CD4-positive, alpha-beta T cell (primary cell): ENCODE results near the gene PPP2R2C. TPM values are rescaled to one million over a fixed set of nuclear protein-coding genes. Genes with fewer than 3 reads are reported as not detected.

Experiments
- ATAC-seq: fragments of 200-7000 bp; cut with Tn5 transposase; one replicate; pipeline ENCODE4 v1.10.0; 2022; ENCODE audit warnings: mild to moderate bottlenecking; ENCODE audit not compliant: poor library complexity
- CTCF ChIA-PET: fragments of 350-600 bp; sonication (Branson Sonifier 250); formaldehyde crosslinking; loops from one replicate; lab custom pipeline; 2021; ENCODE audit warnings: antibody characterized with exemption, inconsistent platforms; lab: Charles Lee
- POLR2A ChIA-PET: fragments of 350-600 bp; sonication (Branson Sonifier 250); formaldehyde crosslinking; loops from one replicate; lab custom pipeline; 2021; ENCODE audit warnings: antibody characterized with exemption, inconsistent platforms; lab: Charles Lee
- DNase-seq, 14 experiments: peaks; one replicate each; pipeline ENCODE4 v3.0.0-alpha.2; 2013 to 2020; ENCODE audit warnings: mixed read lengths in 2 of 14
- H3K27ac ChIP-seq, 2 donors: one replicate each; pipeline versions ENCODE4 v1.5.1 to v1.7.0; 2013; ENCODE audit warnings: low read length in 2 of 2, low read depth in 1 of 2, mild to moderate bottlenecking in 1 of 2
- H3K27me3 ChIP-seq, 2 experiments: 1 replicate in 1 of 2; 2 replicates in 1 of 2; pipeline versions ENCODE4 v1.6.1 to v1.7.0; 2013; ENCODE audit warnings: low read length in 2 of 2, control low read depth in 1 of 2, mild to moderate bottlenecking in 1 of 2, moderate library complexity in 1 of 2; ENCODE audit not compliant: insufficient read depth in 2 of 2, control insufficient read depth in 1 of 2
- H3K36me3 ChIP-seq: one replicate; pipeline ENCODE4 v1.6.1; 2013; ENCODE audit warnings: low read length, control low read depth; ENCODE audit not compliant: insufficient read depth
- H3K4me1 ChIP-seq: one replicate; pipeline ENCODE4 v1.6.1; 2013; ENCODE audit warnings: low read length, control low read depth; ENCODE audit not compliant: insufficient read depth
- H3K4me3 ChIP-seq: one replicate; pipeline ENCODE4 v1.5.1; 2013; ENCODE audit warnings: mild to moderate bottlenecking, low read length, moderate library complexity
- H3K9me3 ChIP-seq, 2 experiments: 1 replicate in 1 of 2; 2 replicates in 1 of 2; pipeline versions ENCODE4 v1.6.1 to v1.7.0; 2013; ENCODE audit warnings: low read length in 2 of 2, mild to moderate bottlenecking in 2 of 2, control low read depth in 1 of 2, moderate library complexity in 1 of 2; ENCODE audit not compliant: control insufficient read depth in 1 of 2, insufficient read depth in 1 of 2
- H3K27ac Mint-ChIP-seq: one replicate; pipeline ENCODE4 v1.8.0; 2020; ENCODE audit warnings: mixed read lengths
- H3K27me3 Mint-ChIP-seq: one replicate; pipeline ENCODE4 v1.8.0; 2021; ENCODE audit warnings: mixed read lengths
- H3K36me3 Mint-ChIP-seq: one replicate; pipeline ENCODE4 v1.8.0; 2021; ENCODE audit warnings: low read depth, mixed read lengths
- H3K4me1 Mint-ChIP-seq: one replicate; pipeline ENCODE4 v1.8.0; 2021; ENCODE audit warnings: low read depth, mixed read lengths
- H3K4me3 Mint-ChIP-seq: one replicate; pipeline ENCODE4 v1.8.0; 2020; ENCODE audit warnings: mild to moderate bottlenecking, mixed read lengths
- H3K9me3 Mint-ChIP-seq: one replicate; pipeline ENCODE4 v1.8.0; 2020; ENCODE audit warnings: mixed read lengths
- intact Hi-C, 2 experiments: fragments of 100-400 bp; cut with DNase I in 1 of 2; cut with micrococcal nuclease in 1 of 2; formaldehyde crosslinking; loops; one replicate each; pipeline versions ENCODE4 v1.15.1 to v1.9.0; 2023 to 2025; cut with DNase I, micrococcal nuclease
- total RNA-seq, 174 experiments: library from RNA in 2 of 174; stranded (reverse) in 2 of 174; gene quantifications; one replicate each; pipeline ENCODE4 v1.2.3 and lab custom pipeline; 2021 to 2026
- TF ChIP-seq, protein P1 (sequence below): fragments of 200-600 bp; IDR thresholded peaks from one replicate; pipeline ENCODE4 v1.8.0; 2022; ENCODE audit warnings: antibody characterized with exemption, mild to moderate bottlenecking

PPP2R2C gene
- total RNA-seq, 2 experiments from 2014 or later = not detected

DNA sequence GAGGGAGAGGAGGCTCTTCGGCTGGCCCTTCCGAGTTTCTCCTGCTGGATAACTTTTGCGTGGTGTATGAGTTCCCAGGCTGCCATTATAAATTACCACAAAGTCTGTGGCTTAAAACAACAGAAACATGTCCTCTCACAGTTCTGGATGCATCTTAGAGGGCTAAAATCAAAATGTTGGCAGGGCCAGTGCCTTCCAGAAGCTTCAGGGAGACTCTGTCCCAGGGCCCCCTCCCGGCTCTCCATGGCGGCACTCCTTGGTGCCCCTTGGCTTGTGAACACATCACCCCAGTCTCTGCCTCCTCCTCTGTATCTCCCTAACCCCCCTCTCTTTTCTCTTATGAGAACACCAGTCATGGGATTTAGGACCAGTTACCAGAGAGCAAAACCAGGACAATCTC lies 23.3 kb upstream of the PPP2R2C start:
- Histone ChIP-seq H3K4me3 (no peak overlapping the region), H3K27me3 (peaks cover 7 to 19% of the 10 kb centered on the region in 2 experiments), H3K9me3 (peaks cover 0 to 29% of the 10 kb centered on the region in 2 experiments), H3K36me3 (no peaks in the 10 kb centered on the region), H3K27ac (no peak overlapping the region), H3K4me1 (no peaks in the 10 kb centered on the region)
- Mint-ChIP-seq H3K4me3 (no peak overlapping the region), H3K27ac (no peak overlapping the region), H3K4me1 (no peaks in the 10 kb centered on the region), H3K9me3 (peaks cover 3% of the 10 kb centered on the region), H3K27me3 (peaks cover 49% of the 10 kb centered on the region), H3K36me3 (no peaks in the 10 kb centered on the region)
- intact Hi-C loops = no loop called here
- POLR2A ChIA-PET = no interaction called here
- CTCF ChIA-PET = no interaction called here
- DNase-seq = no peak
- TF ChIP-seq, protein P1, sequence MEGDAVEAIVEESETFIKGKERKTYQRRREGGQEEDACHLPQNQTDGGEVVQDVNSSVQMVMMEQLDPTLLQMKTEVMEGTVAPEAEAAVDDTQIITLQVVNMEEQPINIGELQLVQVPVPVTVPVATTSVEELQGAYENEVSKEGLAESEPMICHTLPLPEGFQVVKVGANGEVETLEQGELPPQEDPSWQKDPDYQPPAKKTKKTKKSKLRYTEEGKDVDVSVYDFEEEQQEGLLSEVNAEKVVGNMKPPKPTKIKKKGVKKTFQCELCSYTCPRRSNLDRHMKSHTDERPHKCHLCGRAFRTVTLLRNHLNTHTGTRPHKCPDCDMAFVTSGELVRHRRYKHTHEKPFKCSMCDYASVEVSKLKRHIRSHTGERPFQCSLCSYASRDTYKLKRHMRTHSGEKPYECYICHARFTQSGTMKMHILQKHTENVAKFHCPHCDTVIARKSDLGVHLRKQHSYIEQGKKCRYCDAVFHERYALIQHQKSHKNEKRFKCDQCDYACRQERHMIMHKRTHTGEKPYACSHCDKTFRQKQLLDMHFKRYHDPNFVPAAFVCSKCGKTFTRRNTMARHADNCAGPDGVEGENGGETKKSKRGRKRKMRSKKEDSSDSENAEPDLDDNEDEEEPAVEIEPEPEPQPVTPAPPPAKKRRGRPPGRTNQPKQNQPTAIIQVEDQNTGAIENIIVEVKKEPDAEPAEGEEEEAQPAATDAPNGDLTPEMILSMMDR = no peak
- no peak for ATAC-seq

DNA sequence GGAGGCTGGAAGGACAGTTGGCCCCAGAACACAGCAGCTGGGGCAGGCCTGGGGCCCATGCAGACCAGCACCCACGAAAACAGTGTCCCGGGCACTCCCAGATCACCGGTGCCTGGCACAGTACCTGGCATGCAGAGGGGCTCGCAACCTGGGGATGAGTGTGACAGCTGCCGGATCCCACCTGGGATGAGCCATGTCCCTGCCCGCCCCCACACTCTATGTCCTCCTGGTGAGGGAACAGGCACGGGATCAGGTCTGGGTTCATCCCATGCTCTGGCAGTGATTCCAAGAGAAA lies 22.8 kb upstream of the PPP2R2C start:
- Histone ChIP-seq H3K4me1 (no peaks in the 10 kb centered on the region), H3K27ac (no peak overlapping the region), H3K36me3 (no peaks in the 10 kb centered on the region), H3K9me3 (peaks cover 0 to 33% of the 10 kb centered on the region in 2 experiments), H3K4me3 (no peak overlapping the region), H3K27me3 (peaks cover 7 to 24% of the 10 kb centered on the region in 2 experiments)
- POLR2A ChIA-PET = no interaction called here
- DNase-seq (no peak), ATAC-seq (no peak)
- H3K27me3 Mint-ChIP-seq = peaks cover 47% of the 10 kb centered on the region
- peaks cover 3% of the 10 kb centered on the region for H3K9me3 Mint-ChIP-seq
- no peak overlapping the region for H3K4me3 Mint-ChIP-seq
- TF ChIP-seq, protein P1 = no peak
- no peaks in the 10 kb centered on the region for H3K4me1 Mint-ChIP-seq
- intact Hi-C loops = no loop called here
- no peak overlapping the region for H3K27ac Mint-ChIP-seq
- CTCF ChIA-PET = no interaction called here
- no peaks in the 10 kb centered on the region for H3K36me3 Mint-ChIP-seq

GRCh38 chr4:6494431-6495295 lies 22.2 kb upstream of the PPP2R2C start:
- intact Hi-C loops = no loop called here
- ATAC-seq = no peak
- DNase-seq = no peak
- Mint-ChIP-seq H3K9me3 (peaks cover 3% of the 10 kb centered on the region), H3K4me3 (no peak overlapping the region), H3K27ac (no peak overlapping the region), H3K4me1 (no peaks in the 10 kb centered on the region), H3K27me3 (peaks cover 51% of the 10 kb centered on the region), H3K36me3 (no peaks in the 10 kb centered on the region)
- ChIA-PET POLR2A (no interaction called here), CTCF (no interaction called here)
- H3K27me3 ChIP-seq = peaks cover 10 to 27% of the 10 kb centered on the region in 2 experiments
- TF ChIP-seq, protein P1 = no peak
- H3K9me3 ChIP-seq = peaks cover 0 to 37% of the 10 kb centered on the region in 2 experiments
- H3K36me3 ChIP-seq = no peaks in the 10 kb centered on the region
- no peaks in the 10 kb centered on the region for H3K4me1 ChIP-seq
- no peak overlapping the region for H3K27ac ChIP-seq
- H3K4me3 ChIP-seq = no peak overlapping the region
